HG02588 (cell line): ENCODE data around the gene ETDC.
"Not testable (repeated sequence)": the region's sequence is repeated elsewhere in the genome, so short reads cannot be mapped to it uniquely, and the experiment has no call there.

Source experiments
- ATAC-seq: cut with Tn5 transposase; IDR thresholded peaks from one replicate; pipeline ENCODE4 v1.9.1; 2021; ENCODE audit warnings: mild to moderate bottlenecking, moderate library complexity; ENCODE audit not compliant: unreplicated experiment

Gene ETDC

DNA sequence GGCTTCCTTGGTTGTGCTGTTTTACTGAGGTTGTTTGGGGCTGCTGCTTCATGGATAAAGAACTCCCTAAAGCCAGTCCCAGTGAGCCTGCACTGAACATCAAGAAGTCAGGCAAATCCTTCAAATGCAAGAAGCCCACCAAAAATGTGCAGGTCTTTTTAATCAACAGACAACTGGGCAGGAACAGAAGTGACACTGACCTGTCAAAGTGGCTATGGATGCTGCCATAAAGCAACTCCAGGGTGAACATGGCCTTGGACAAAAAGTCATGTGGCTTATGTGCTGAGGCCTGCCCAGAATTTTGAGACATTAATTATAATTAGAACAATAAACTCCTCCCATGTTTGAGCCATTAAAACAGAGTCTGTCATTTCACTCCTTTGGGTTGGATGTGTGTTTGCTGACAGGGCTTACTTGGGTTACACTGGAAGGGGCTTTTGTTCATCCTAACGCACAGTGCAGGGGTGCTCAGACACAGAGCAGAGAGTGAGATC is at the start of gene ETDC:
ETDC (plus strand) TSS at position 51 of the 494 bp plus-strand sequence; CDS start at position 51, 0 bp downstream.
- ATAC-seq, result no peak

GRCh38 chrX:135260976-135261375 is 48.3 kb upstream of the ETDC start:
- ATAC-seq, result not testable (repeated sequence)

DNA sequence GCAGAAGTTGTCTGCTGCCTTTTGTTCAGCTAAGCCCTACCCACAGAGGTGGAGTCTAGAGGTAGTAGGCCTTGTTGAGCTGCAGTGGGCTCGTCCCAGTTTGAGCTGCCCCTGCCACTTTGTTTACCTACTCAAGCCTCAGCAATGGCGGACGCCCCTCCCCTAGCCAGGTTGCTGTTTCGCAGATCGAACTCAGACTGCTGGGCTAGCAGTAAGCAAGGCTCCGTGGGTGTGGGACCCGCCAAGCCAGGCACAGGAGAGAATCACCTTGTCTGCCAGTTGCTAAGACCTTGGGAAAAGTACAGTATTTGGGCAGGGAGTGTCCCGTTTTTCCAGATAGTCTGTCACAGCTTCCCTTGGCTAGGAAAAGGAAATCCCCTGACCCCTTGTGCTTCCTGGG is 45.9 kb upstream of the ETDC start:
- not testable (repeated sequence) for ATAC-seq

DNA sequence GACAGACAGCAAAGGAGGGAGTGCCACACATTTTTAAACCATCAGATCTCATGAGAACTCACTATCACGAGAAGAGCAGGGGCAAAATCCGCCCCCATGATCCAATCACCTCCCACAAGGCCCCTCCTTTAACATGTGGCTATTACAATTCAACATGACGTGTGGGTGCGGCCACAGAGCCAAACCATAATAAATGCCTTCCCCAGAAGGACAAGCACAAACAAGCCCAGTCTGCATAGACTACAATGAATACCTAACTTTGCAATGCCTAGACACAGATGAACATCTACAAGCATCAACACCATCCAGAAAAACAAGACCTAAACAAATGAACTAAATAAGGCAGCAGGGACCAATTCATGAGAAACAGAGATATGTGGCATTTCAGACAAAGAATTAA is 45.1 kb upstream of the ETDC start:
- no peak for ATAC-seq

DNA sequence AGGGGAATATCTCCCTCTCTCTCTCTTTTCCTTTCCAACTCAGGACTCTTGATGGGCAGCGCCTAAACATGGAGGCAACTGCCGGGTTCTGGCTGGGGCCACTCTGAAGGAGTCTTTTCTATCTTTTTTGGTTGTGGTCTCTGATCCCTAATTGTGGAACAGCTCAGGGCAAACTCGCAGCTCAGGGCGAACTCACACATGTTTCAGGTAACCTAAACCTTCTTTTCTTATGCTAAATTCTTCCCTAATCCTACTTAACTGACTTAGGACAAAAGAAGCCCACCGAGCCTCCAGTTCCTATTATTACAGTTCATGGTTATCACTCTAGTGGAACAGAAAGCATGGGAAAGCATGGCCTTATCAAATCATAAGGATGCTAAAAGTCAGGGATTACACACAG is 36.1 kb upstream of the ETDC start:
- no peak for ATAC-seq

- ATAC-seq, result no peak
These were observed 33.3 kb upstream of the ETDC start for GRCh38 chrX:135275973-135276372.

GRCh38 chrX:135287266-135287823 is 21.9 kb upstream of the ETDC start:
- ATAC-seq, result no peak

- peak; percentile 99 for ATAC-seq
These were observed 13.9 kb upstream of the ETDC start for GRCh38 chrX:135295238-135295943.

DNA sequence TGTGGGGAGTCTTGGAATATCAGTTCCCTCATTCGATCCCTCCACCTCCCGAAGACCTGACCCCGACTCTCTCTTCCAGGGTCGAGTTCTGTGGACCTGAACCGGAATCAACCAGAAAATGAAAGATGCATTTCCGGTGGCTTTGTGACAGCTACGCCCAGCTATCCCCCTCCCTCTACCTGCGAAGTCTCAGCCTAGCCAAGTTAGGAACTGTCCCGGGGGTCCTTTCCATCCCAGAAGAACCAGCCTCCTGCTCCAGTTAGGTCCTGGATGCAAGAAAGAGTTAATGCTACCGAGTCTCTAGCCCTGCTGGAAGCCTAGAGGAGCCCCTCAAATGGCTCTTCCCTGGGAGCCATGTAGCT is 13.4 kb upstream of the ETDC start:
- peak; percentile 45 for ATAC-seq

- ATAC-seq, result no peak
These were observed 6.9 kb upstream of the ETDC start for GRCh38 chrX:135302269-135302873.

DNA sequence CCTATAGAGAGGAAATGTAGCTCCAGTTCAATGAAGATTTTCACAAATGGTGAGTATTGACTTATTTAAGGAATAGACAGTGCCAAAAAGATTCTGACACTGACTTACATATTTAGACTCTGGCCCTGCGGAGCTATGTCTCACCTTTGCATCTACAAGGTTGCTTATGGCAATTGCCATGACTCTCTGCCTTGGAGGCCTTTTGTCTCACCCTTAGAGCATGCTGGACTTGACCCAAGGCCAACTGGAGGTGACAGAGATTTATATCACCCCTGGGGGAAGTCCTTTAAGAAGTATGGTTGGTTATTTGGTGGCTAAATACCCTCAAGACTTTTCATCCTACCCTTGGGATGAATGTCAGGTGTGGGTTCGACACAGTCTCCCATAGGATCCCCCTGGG is 4.5 kb upstream of the ETDC start:
- ATAC-seq, result no peak

DNA sequence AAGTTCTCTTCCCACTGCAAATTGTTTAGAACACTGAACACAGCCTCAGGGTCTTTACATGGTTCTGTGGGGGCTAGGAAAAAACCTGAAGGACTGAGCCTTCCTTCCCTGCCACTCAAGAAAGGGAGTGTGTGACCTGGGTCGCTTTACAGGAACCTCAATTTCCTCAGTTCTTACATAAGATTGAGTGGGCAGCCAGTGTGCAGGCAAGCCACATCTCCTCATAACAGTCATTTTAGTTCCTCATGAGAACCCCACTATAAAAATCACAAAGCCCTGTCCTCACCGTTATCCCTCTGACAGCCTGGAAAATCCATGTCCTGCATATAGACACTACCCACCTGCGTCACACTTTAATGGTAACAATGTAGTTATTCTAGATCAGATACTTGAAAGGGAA is 2.1 kb upstream of the ETDC start:
- ATAC-seq, result no peak

- no peak for ATAC-seq
These were observed 880 bp upstream of the ETDC start for GRCh38 chrX:135308345-135308855.

GRCh38 chrX:135315864-135316263 is 6.6 kb downstream of the ETDC start:
- ATAC-seq, result no peak

GRCh38 chrX:135324463-135324862 is 15.2 kb downstream of the ETDC start:
- no peak for ATAC-seq

DNA sequence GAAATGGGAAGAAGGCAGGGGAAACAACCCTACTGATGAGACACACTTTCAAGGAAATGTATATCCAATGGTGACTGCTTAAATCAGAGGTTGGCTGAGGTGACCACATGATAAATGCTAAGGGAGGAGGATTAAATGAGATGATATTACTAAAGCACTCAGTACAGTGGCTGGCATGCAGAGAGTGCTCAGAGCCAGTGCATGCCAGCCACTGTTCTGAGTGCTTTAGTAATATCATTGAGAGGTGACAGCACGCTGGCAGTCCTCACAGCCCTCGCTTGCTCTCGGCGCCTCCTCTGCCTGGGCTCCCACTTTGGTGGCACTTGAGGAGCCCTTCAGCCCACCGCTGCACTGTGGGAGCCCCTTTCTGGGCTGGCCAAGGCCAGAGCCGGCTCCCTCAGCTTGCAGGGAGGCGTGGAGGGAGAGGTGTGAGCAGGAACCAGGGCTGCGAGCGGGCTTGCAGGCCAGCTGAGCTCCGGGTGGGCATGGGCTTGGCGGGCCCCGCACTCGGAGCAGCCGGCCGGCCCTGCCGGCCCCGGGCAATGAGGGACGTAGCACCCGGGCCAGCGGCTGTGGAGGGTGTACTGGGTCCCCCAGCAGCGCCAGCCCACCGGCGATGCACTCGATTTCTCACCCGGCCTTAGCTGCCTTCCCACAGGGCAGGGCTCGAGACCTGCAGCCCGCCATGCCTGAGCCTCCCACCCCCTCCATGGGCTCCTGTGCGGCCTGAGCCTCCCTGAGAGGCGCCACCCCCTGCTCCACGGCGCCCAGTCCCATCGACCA is 15.9 kb downstream of the ETDC start:
- not testable (repeated sequence) for ATAC-seq

DNA sequence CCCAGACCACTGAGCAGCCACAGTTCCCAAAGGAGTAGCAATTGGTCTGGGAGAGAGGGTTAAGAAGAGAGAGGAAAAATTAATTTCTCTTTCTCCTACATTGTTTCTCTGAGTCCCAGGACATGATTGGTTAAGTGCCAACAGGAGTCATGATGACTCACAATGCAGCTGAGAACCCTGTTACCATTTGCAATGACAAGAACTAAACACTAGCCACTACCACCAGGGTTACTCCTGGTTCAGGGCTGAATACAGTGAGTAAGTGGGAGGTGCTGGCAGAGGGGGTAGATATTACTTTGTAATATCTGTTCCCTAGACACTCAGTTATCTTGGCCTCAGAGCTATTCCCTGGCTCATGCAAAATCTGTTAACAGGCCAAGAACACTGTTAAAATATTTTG is 18.0 kb downstream of the ETDC start:
- no peak for ATAC-seq

- ATAC-seq, result no peak
These were observed 19.2 kb downstream of the ETDC start for GRCh38 chrX:135328421-135329005.

DNA sequence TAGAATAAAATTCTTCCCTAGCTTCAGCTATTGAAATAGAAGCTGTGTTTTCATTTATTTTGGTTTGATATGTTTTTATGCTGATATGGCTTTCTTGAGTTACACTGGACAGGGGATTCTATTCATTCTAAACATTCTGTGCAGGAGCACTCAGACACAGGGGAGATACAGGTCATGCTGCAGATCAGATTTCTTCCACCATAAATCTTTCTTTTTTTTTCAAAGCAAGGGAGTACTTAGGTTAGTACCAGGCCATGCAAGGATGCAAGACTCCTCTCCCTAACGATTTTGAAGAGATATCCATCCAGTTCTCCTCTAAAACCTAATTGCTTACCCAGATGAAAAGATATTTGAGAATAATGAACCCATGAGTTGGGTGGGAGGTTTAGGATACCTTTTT is 21.4 kb downstream of the ETDC start:
- ATAC-seq, result no peak

GRCh38 chrX:135331525-135331924 is 22.2 kb downstream of the ETDC start:
- ATAC-seq, result no peak

- ATAC-seq, result no peak
These were observed 31.6 kb downstream of the ETDC start for GRCh38 chrX:135340831-135341230.
